ENCODE measurements around the gene BSDC1.
"Not testable (repeated sequence)": the region's sequence is repeated elsewhere in the genome, so short reads cannot be mapped to it uniquely, and the experiment has no call there.

The BSDC1 gene

GRCh38 chr1:32361308-32361673 lies 33.0 kb downstream of the BSDC1 start:
- DNase-seq (ENCODE audit: low read depth in 4 of 4, low spot score in 1 of 4) = no peak

- DNase-seq (ENCODE audit: low read depth in 4 of 4, low spot score in 1 of 4) = no peak
These were observed 35.8 kb downstream of the BSDC1 start for GRCh38 chr1:32358435-32358834.

GRCh38 chr1:32357614-32358013 lies 36.6 kb downstream of the BSDC1 start:
- DNase-seq (ENCODE audit: low read depth in 4 of 4, low spot score in 1 of 4) = no peak

- DNase-seq (ENCODE audit: low read depth in 4 of 4, low spot score in 1 of 4) = no peak
These were observed 37.8 kb downstream of the BSDC1 start for GRCh38 chr1:32356478-32356877.

GRCh38 chr1:32355778-32356177 lies 38.5 kb downstream of the BSDC1 start:
- DNase-seq (ENCODE audit: low read depth in 4 of 4, low spot score in 1 of 4) = not testable (repeated sequence)

- no peak for DNase-seq (ENCODE audit: low read depth in 4 of 4, low spot score in 1 of 4)
These were observed 40.2 kb downstream of the BSDC1 start for GRCh38 chr1:32353886-32354570.

GRCh38 chr1:32353431-32353830 lies 40.8 kb downstream of the BSDC1 start:
- no peak for DNase-seq (ENCODE audit: low read depth in 4 of 4, low spot score in 1 of 4)

GRCh38 chr1:32352831-32353383 lies 41.3 kb downstream of the BSDC1 start:
- DNase-seq (ENCODE audit: low read depth in 4 of 4, low spot score in 1 of 4) = no peak

- DNase-seq (ENCODE audit: low read depth in 4 of 4, low spot score in 1 of 4) = no peak
These were observed 41.9 kb downstream of the BSDC1 start for GRCh38 chr1:32352239-32352745.

GRCh38 chr1:32351399-32352238 lies 42.6 kb downstream of the BSDC1 start:
- peak; percentile 69 to 90 (median 84) for DNase-seq (ENCODE audit: low read depth in 4 of 4, low spot score in 1 of 4)

- DNase-seq (ENCODE audit: low read depth in 4 of 4, low spot score in 1 of 4) = peak; percentile 60 to 68 (median 65)
These were observed 43.3 kb downstream of the BSDC1 start for GRCh38 chr1:32350785-32351398.

- DNase-seq (ENCODE audit: low read depth in 4 of 4, low spot score in 1 of 4) = no peak
These were observed 45.0 kb downstream of the BSDC1 start for GRCh38 chr1:32349211-32349708.

- DNase-seq (ENCODE audit: low read depth in 4 of 4, low spot score in 1 of 4) = no peak
These were observed 47.6 kb downstream of the BSDC1 start for GRCh38 chr1:32346532-32347157.

- DNase-seq (ENCODE audit: low read depth in 4 of 4, low spot score in 1 of 4) = no peak
These were observed 48.9 kb downstream of the BSDC1 start for GRCh38 chr1:32345289-32345827.

- DNase-seq (ENCODE audit: low read depth in 4 of 4, low spot score in 1 of 4) = no peak
These were observed 51.5 kb downstream of the BSDC1 start for GRCh38 chr1:32342704-32343103.

- DNase-seq (ENCODE audit: low read depth in 4 of 4, low spot score in 1 of 4) = no peak
These were observed 52.3 kb downstream of the BSDC1 start for GRCh38 chr1:32341971-32342370.

GRCh38 chr1:32341186-32341757 lies 53.0 kb downstream of the BSDC1 start:
- no peak for DNase-seq (ENCODE audit: low read depth in 4 of 4, low spot score in 1 of 4)

GRCh38 chr1:32339363-32339978 lies 54.8 kb downstream of the BSDC1 start:
- DNase-seq (ENCODE audit: low read depth in 4 of 4, low spot score in 1 of 4) = peak in 1 of 4 experiments; percentile 40

- no peak for DNase-seq (ENCODE audit: low read depth in 4 of 4, low spot score in 1 of 4)
These were observed 55.5 kb downstream of the BSDC1 start for GRCh38 chr1:32338637-32339145.

All from stimulated activated CD4-positive, alpha-beta T cell treated with anti-CD3 and anti-CD28 coated beads, Interleukin-1b, Interleukin-23, amount 100 ng/mL, for 24 hours (primary cell).